Esophagus squamous epithelium (tissue), 4 donors: ENCODE data around the gene IER2.

Experiments
- POLR2A ChIP-seq, 4 donors: fragments of 450-650 bp; IDR thresholded peaks; one replicate each; pipeline ENCODE4 v1.6.1; 2017; ENCODE audit warnings: antibody characterized with exemption in 4 of 4, mild to moderate bottlenecking in 4 of 4, moderate library complexity in 3 of 4
- TF ChIP-seq, protein P1 (sequence below), 6 experiments: fragments of 450-650 bp in 4 of 6; fragments of 200-600 bp in 2 of 6; sonication (generic) in 2 of 6; IDR thresholded peaks; one replicate each; pipeline ENCODE4 v1.5.1; 2016 to 2019; ENCODE audit warnings: antibody characterized with exemption in 6 of 6, mild to moderate bottlenecking in 4 of 6, moderate library complexity in 4 of 6

DNA sequence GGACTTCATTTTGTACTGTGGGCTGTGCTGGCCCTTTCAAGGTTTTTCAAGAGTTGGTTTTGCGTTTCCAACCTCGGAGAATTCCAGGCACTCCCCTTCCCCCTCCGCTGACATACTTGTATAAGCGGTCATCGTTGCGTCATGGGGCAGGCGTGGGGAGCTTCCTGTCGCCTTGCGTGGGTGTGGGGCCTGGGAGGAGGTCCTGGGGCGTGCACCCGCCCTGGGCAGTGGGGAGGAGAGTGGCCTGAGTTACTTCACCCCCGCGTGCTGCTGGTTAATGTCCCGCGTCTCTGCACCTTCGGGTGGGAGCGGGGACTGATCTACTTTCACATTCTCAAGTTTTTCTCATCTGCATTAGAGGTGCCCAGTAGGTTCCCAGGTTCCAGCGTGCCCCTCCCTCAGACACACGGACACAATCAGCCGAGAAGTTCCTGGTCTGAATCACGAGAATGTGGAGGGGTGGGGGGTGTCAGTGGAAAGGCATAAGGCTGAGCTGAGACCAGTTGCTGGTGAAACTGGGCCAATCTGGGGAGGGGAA lies 4.1 kb downstream of the IER2 start:
- TF ChIP-seq, protein P1, sequence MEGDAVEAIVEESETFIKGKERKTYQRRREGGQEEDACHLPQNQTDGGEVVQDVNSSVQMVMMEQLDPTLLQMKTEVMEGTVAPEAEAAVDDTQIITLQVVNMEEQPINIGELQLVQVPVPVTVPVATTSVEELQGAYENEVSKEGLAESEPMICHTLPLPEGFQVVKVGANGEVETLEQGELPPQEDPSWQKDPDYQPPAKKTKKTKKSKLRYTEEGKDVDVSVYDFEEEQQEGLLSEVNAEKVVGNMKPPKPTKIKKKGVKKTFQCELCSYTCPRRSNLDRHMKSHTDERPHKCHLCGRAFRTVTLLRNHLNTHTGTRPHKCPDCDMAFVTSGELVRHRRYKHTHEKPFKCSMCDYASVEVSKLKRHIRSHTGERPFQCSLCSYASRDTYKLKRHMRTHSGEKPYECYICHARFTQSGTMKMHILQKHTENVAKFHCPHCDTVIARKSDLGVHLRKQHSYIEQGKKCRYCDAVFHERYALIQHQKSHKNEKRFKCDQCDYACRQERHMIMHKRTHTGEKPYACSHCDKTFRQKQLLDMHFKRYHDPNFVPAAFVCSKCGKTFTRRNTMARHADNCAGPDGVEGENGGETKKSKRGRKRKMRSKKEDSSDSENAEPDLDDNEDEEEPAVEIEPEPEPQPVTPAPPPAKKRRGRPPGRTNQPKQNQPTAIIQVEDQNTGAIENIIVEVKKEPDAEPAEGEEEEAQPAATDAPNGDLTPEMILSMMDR (IDR thresholded peaks at IDR 0.05), result no peak
- TF ChIP-seq POLR2A (IDR thresholded peaks at IDR 0.05), result peak in 3 of 4 donors; percentile 55 to 85 (median 59)
